Suprapubic skin (tissue), 4 donors: Measurements from ENCODE around the gene METTL25B. TPM values are rescaled to one million over a fixed set of nuclear protein-coding genes. Genes with fewer than 3 reads are reported as not detected.

Experiments
- DNase-seq, 2 donors: peaks; one replicate each; pipeline ENCODE4 v3.0.0-alpha.2; 2019; ENCODE audit warnings: low spot score in 2 of 2
- H3K27ac ChIP-seq: fragments of 200-600 bp; sonication (generic); one replicate; pipeline ENCODE4 v1.5.1; 2019
- H3K27me3 ChIP-seq: fragments of 200-600 bp; sonication (generic); one replicate; pipeline ENCODE4 v1.5.1; 2019
- H3K36me3 ChIP-seq: fragments of 200-600 bp; sonication (generic); one replicate; pipeline ENCODE4 v1.5.1; 2019
- H3K4me1 ChIP-seq: fragments of 200-600 bp; sonication (generic); one replicate; pipeline ENCODE4 v1.5.1; 2019
- H3K4me3 ChIP-seq: fragments of 200-600 bp; sonication (generic); one replicate; pipeline ENCODE4 v1.5.1; 2019; ENCODE audit warnings: mild to moderate bottlenecking
- H3K9me3 ChIP-seq: fragments of 200-600 bp; sonication (generic); one replicate; pipeline ENCODE4 v1.5.1; 2019
- CTCF ChIP-seq, 2 donors: fragments of 200-600 bp in 1 of 2; fragments of 450-650 bp in 1 of 2; sonication (generic) in 1 of 2; IDR thresholded peaks; one replicate each; pipeline ENCODE4 v1.5.1; 2016 to 2019; ENCODE audit warnings: antibody characterized with exemption in 2 of 2, mild to moderate bottlenecking in 1 of 2, moderate library complexity in 1 of 2
- EP300 ChIP-seq: sonication (generic); formaldehyde crosslinking; IDR thresholded peaks from one replicate; pipeline ENCODE4 v1.6.1; 2017; ENCODE audit warnings: antibody characterized with exemption
- POLR2A ChIP-seq, 2 donors: fragments of 450-650 bp; IDR thresholded peaks; one replicate each; pipeline ENCODE4 v1.6.1; 2017; ENCODE audit warnings: antibody characterized with exemption in 2 of 2, mild to moderate bottlenecking in 2 of 2, moderate library complexity in 2 of 2
- POLR2AphosphoS5 ChIP-seq, 3 donors: sonication (generic); formaldehyde crosslinking; IDR thresholded peaks; one replicate each; pipeline ENCODE4 v1.6.1; 2017; ENCODE audit warnings: antibody characterized with exemption in 3 of 3
- WGBS: methylation state at CpG from one replicate; pipeline ENCODE4 v1.1.5; 2018; 5-methylcytosine and 5-hydroxymethylcytosine counted together
- total RNA-seq, 4 donors: library from RNA; depleted of rRNA; stranded (reverse); fragments of >200 nt; gene quantifications; one replicate each; pipeline ENCODE4 v1.1.0, GENCODE V29; 2016

METTL25B gene
- total RNA-seq, 4 donors from 2014 or later = 20.7 to 40.3 (median 34.2) TPM

- no peak for TF ChIP-seq POLR2AphosphoS5 (IDR thresholded peaks at IDR 0.05)
- no peak for TF ChIP-seq POLR2A (IDR thresholded peaks at IDR 0.05)
- Histone ChIP-seq H3K27me3 (no peaks in the 10 kb centered on the region), H3K9me3 (no peaks in the 10 kb centered on the region), H3K4me1 (peaks cover 66% of the 10 kb centered on the region), H3K27ac (peak overlapping the region; percentile 99), H3K4me3 (peak overlapping the region; percentile 96), H3K36me3 (no peaks in the 10 kb centered on the region)
- 0% methylated on average over 5 of the region's 5 CpGs for WGBS
- no peak for DNase-seq
Measured at GRCh38 chr1:156750191-156750672, 22.0 kb downstream of the METTL25B start.

DNA sequence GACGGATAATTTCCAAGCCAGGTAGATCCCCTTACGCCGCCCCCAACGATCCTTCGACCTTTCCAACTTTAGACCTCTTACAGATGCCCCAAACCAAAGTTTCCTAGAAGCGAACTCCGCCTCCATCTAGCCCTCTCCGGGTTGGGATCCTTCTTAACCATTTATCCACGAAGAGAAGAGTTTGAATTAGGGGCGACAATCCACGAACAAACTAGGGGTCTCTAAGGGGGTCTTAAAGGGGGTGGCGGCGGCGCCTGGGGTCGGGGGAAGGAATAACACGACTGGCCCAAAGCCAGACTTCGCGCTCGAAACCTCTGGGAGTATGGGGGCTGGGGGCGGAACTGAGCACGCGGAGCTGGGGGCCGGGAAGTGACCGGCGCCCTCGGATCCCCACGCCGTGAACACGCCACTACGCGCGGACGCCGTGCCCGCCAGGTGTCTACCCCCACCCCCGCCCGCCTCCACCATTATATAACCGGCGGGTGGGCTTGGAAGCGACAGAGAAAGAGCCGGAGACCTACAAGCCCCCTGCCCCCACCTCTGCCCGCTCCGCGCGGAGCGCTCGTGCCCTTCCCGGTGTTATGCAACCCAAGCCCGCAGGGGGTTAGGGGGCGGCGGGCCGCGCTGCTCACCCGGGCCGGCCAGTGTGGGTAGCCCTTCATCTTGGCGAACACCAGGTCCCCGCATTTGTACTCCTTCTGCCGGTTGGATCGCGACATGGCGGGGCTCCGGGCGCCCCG is 22.6 kb downstream of the METTL25B start:
- no peaks in the 10 kb centered on the region for H3K9me3 ChIP-seq
- TF ChIP-seq EP300 = no peak
- no peak for TF ChIP-seq POLR2A (IDR thresholded peaks at IDR 0.05)
- TF ChIP-seq POLR2AphosphoS5 (IDR thresholded peaks at IDR 0.05) = no peak
- TF ChIP-seq CTCF (IDR thresholded peaks at IDR 0.05) = no peak
- no peaks in the 10 kb centered on the region for H3K27me3 ChIP-seq
- no peaks in the 10 kb centered on the region for H3K36me3 ChIP-seq
- DNase-seq = peak in 1 of 2 donors; percentile 86
- peak overlapping the region; percentile 99 for H3K27ac ChIP-seq
- H3K4me1 ChIP-seq = peaks cover 60% of the 10 kb centered on the region
- WGBS = under 1% methylated on average over 37 of the region's 64 CpGs
- peak overlapping the region; percentile 96 for H3K4me3 ChIP-seq

DNA sequence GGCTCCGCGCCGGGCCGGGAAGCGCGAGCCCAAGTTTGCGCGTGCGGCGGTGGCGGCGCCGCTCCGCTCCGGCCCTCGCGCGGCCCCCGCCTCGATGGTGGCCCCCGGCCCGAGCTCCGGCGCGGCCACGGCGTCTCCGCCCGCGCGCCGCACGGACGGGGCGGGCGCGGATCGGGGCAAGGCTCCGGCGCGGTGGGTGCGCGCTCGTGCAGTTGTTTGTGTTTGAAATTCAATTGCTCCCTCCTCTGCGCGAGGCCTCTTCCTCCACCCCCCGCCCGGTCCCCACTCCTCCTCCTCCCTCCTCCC is 23.1 kb downstream of the METTL25B start, which contains the start of gene HDGF:
HDGF (minus strand) TSS at position 225 of the 306 bp plus-strand sequence. CDS start 246 bp downstream, outside the sequence.
- Histone ChIP-seq H3K4me1 (peaks cover 55% of the 10 kb centered on the region), H3K27me3 (no peaks in the 10 kb centered on the region), H3K9me3 (no peaks in the 10 kb centered on the region), H3K36me3 (no peaks in the 10 kb centered on the region), H3K27ac (peak within 1 kb of the TSS; percentile 99), H3K4me3 (peak within 1 kb of the TSS; percentile 96)
- WGBS = 2% methylated on average over 12 of the region's 48 CpGs
- TF ChIP-seq POLR2A (IDR thresholded peaks at IDR 0.05) (peak in 1 of 2 donors; percentile 34), EP300 (no peak)
- DNase-seq = no peak

DNA sequence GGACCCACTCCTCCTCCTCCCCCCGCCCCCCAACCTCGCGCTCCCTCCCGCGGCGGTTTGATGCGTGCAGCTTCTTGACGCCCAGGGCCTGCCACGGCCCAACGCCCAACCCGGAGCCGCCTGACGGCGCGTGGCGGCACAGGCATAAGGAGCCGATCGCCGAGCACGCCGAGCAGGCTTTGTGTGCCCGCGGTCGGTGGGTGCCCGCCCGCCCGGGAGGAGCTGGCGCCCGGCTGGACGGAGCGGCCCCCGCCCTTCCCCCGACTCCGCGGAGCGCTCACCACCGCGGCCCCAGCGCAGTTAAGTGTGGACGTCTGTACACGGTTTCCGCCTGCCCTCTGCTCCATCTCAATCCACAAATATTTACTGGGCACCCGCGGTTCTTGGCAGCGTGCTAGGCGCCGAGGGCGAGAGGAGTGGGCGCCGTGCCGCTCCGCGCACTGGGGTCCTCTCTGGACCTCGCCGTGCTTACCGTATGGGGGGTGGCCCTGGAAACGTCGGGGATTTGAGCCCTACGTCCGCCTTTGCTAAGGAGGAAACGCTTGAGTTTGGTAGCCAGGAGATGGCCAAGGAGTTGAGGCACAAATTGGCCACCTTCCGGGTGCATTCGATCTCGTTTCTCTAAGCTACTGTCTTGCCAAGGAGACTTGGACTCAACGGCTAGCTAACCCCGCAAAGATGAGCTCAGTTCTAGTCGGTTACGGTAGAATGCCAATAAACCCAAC is 23.6 kb downstream of the METTL25B start:
- under 1% methylated on average over 35 of the region's 68 CpGs for WGBS
- H3K27me3 ChIP-seq = no peaks in the 10 kb centered on the region
- TF ChIP-seq CTCF (IDR thresholded peaks at IDR 0.05) = peak in 1 of 2 donors; percentile 13
- TF ChIP-seq EP300 = no peak
- TF ChIP-seq POLR2AphosphoS5 (IDR thresholded peaks at IDR 0.05) = peak; percentile 40 to 97 (median 91)
- TF ChIP-seq POLR2A (IDR thresholded peaks at IDR 0.05) = no peak
- peak overlapping the region; percentile 96 for H3K4me3 ChIP-seq
- H3K9me3 ChIP-seq = no peaks in the 10 kb centered on the region
- peak overlapping the region; percentile 99 for H3K27ac ChIP-seq
- no peaks in the 10 kb centered on the region for H3K36me3 ChIP-seq
- peaks cover 49% of the 10 kb centered on the region for H3K4me1 ChIP-seq
- DNase-seq = peak; percentile 99

- Histone ChIP-seq H3K4me3 (peak overlapping the region; percentile 96), H3K36me3 (no peaks in the 10 kb centered on the region), H3K27ac (peak overlapping the region; percentile 99), H3K4me1 (peaks cover 40% of the 10 kb centered on the region), H3K27me3 (no peaks in the 10 kb centered on the region), H3K9me3 (no peaks in the 10 kb centered on the region)
- WGBS = 19% methylated on average over 1 of the region's 1 CpG
- no peak for DNase-seq
- TF ChIP-seq POLR2AphosphoS5 (IDR thresholded peaks at IDR 0.05) (no peak), CTCF (IDR thresholded peaks at IDR 0.05) (no peak), POLR2A (IDR thresholded peaks at IDR 0.05) (no peak), EP300 (no peak)
Measured at GRCh38 chr1:156752843-156753482, 24.7 kb downstream of the METTL25B start.

DNA sequence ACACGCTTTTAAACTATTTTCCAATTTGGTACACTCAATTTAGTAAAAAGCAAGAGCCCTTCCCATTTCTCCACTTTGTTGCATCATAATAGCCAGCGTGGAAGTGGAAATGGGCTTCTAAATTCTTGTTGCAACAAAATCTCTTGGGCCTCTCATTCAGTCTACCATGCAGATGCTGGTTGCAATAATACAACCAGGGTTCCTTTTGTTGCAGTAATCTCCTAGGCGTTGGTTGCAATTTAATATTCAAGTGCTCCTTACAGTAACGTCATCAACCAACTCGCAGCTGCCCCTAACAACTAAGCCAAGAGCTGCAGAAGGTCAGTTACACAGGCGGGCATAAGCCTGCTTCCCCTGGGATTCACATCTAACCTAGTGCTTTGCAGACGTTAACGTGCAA is 25.9 kb downstream of the METTL25B start:
- H3K36me3 ChIP-seq = no peaks in the 10 kb centered on the region
- H3K9me3 ChIP-seq = no peaks in the 10 kb centered on the region
- peaks cover 27% of the 10 kb centered on the region for H3K4me1 ChIP-seq
- H3K27me3 ChIP-seq = no peaks in the 10 kb centered on the region
- H3K27ac ChIP-seq = no peak overlapping the region
- no peak overlapping the region for H3K4me3 ChIP-seq
- 87% methylated on average over 8 of the region's 8 CpGs for WGBS
- no peak for DNase-seq
- no peak for TF ChIP-seq CTCF (IDR thresholded peaks at IDR 0.05)
- no peak for TF ChIP-seq EP300
- TF ChIP-seq POLR2AphosphoS5 (IDR thresholded peaks at IDR 0.05) = no peak
- no peak for TF ChIP-seq POLR2A (IDR thresholded peaks at IDR 0.05)
